Fibroblast of lung (primary cell): ENCODE measurements around the gene SS18. TPM values are rescaled to one million over a fixed set of nuclear protein-coding genes. Genes with fewer than 3 reads are reported as not detected.

ENCODE experiments used
- DNase-seq, 2 donors: peaks; one replicate each; pipeline versions ENCODE4 v3.0.0 to v3.0.0-alpha.2; 2010; ENCODE audit warnings: low read depth in 2 of 2
- H2AFZ ChIP-seq: 2 replicates; pipeline ENCODE4 v1.5.1; 2012; ENCODE audit warnings: low read length, control low read depth, inconsistent platforms
- H3K27ac ChIP-seq: 2 replicates; pipeline ENCODE4 v1.5.1; 2011; ENCODE audit warnings: low read length, control low read depth; ENCODE audit not compliant: insufficient read depth
- H3K27me3 ChIP-seq: 2 replicates; pipeline ENCODE4 v1.5.1; 2011; ENCODE audit warnings: mild to moderate bottlenecking, low read length; ENCODE audit not compliant: control insufficient read depth, insufficient read depth
- H3K36me3 ChIP-seq: 2 replicates; pipeline ENCODE4 v1.5.1; 2011; ENCODE audit warnings: low read length; ENCODE audit not compliant: control insufficient read depth, insufficient read depth
- H3K4me1 ChIP-seq: 2 replicates; pipeline ENCODE4 v1.5.1; 2011; ENCODE audit warnings: low read length; ENCODE audit not compliant: control insufficient read depth, insufficient read depth; ENCODE audit errors: extremely low read depth
- H3K4me2 ChIP-seq: 2 replicates; pipeline ENCODE4 v1.5.1; 2011; ENCODE audit warnings: low read length, control low read depth; ENCODE audit not compliant: insufficient read depth; ENCODE audit errors: extremely low read depth
- H3K4me3 ChIP-seq, 4 experiments: fragments of 200-600 bp in 1 of 4; sonication (generic) in 1 of 4; replicated peaks in 1 of 4; 2 replicates each; pipeline ENCODE4 v1.5.1; 2011 to 2016; ENCODE audit warnings: low read length in 4 of 4, low read depth in 3 of 4, mild to moderate bottlenecking in 3 of 4, control low read depth in 2 of 4, inconsistent platforms in 1 of 4, mixed read lengths in 1 of 4; ENCODE audit not compliant: insufficient read depth in 1 of 4; ENCODE audit errors: control extremely low read depth in 1 of 4
- H3K79me2 ChIP-seq: 2 replicates; pipeline ENCODE4 v1.5.1; 2012; ENCODE audit warnings: mild to moderate bottlenecking, low read length, inconsistent platforms; ENCODE audit not compliant: control insufficient read depth, insufficient read depth
- H3K9ac ChIP-seq: 2 replicates; pipeline ENCODE4 v1.5.1; 2011; ENCODE audit warnings: mild to moderate bottlenecking, low read length, control low read depth; ENCODE audit not compliant: insufficient read depth
- H3K9me3 ChIP-seq: 2 replicates; pipeline ENCODE4 v1.5.1; 2012; ENCODE audit warnings: low read depth, low read length; ENCODE audit not compliant: control insufficient read depth, insufficient read depth
- H4K20me1 ChIP-seq: 2 replicates; pipeline ENCODE4 v1.5.1; 2011; ENCODE audit warnings: low read length; ENCODE audit not compliant: control insufficient read depth, insufficient read depth; ENCODE audit errors: extremely low read depth
- EZH2 ChIP-seq: IDR thresholded peaks from 2 replicates; pipeline ENCODE4 v1.5.1; 2012; ENCODE audit warnings: low read length, control low read depth, mild to moderate bottlenecking; ENCODE audit errors: missing control alignments
- polyA plus RNA-seq, 2 donors: library from polyadenylated mRNA; depleted of rRNA in 1 of 2; stranded (reverse) in 1 of 2; unstranded in 1 of 2; fragments of >200 nt; gene quantifications; 2 replicates each; pipeline ENCODE4 v1.2.1, GENCODE V29; 2011 to 2012; ENCODE audit warnings: missing spikeins in 1 of 2
- total RNA-seq: library from RNA; depleted of rRNA; stranded (reverse); fragments of >200 nt; gene quantifications from 2 replicates; pipeline ENCODE4 v1.2.1, GENCODE V29; 2014
- TF ChIP-seq, protein P1 (sequence below), 2 donors: IDR thresholded peaks in 1 of 2; conservative IDR thresholded peaks in 1 of 2; 1 replicate in 1 of 2; 2 replicates in 1 of 2; pipeline ENCODE4 v1.5.1; 2011 to 2012; ENCODE audit warnings: low read length in 2 of 2, control low read depth in 1 of 2, inconsistent platforms in 1 of 2, low read depth in 1 of 2, mild to moderate bottlenecking in 1 of 2

Gene SS18
- total and polyA plus RNA-seq, 2 donors (not counting 1 experiment from before 2014, with no cell fraction given): 90.8 to 124 TPM

GRCh38 chr18:26021061-26021754 lies 69.2 kb downstream of the SS18 start:
- Histone ChIP-seq H3K27me3 (no peaks in the 10 kb centered on the region), H3K9ac (no peak overlapping the region), H3K4me2 (no peak overlapping the region), H3K36me3 (peaks cover 7% of the 10 kb centered on the region), H4K20me1 (no peaks in the 10 kb centered on the region), H2AFZ (no peak overlapping the region), H3K27ac (no peak overlapping the region), H3K79me2 (no peaks in the 10 kb centered on the region), H3K9me3 (no peaks in the 10 kb centered on the region), H3K4me3 (no peak overlapping the region), H3K4me1 (no peaks in the 10 kb centered on the region)
- no peak for DNase-seq
- TF ChIP-seq EZH2: no peak
- TF ChIP-seq, protein P1, sequence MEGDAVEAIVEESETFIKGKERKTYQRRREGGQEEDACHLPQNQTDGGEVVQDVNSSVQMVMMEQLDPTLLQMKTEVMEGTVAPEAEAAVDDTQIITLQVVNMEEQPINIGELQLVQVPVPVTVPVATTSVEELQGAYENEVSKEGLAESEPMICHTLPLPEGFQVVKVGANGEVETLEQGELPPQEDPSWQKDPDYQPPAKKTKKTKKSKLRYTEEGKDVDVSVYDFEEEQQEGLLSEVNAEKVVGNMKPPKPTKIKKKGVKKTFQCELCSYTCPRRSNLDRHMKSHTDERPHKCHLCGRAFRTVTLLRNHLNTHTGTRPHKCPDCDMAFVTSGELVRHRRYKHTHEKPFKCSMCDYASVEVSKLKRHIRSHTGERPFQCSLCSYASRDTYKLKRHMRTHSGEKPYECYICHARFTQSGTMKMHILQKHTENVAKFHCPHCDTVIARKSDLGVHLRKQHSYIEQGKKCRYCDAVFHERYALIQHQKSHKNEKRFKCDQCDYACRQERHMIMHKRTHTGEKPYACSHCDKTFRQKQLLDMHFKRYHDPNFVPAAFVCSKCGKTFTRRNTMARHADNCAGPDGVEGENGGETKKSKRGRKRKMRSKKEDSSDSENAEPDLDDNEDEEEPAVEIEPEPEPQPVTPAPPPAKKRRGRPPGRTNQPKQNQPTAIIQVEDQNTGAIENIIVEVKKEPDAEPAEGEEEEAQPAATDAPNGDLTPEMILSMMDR (conservative IDR thresholded peaks at IDR 0.05 in 1 of 2, IDR thresholded peaks at IDR 0.05 in 1 of 2; ENCODE audit: low read depth in 1 of 2, low read length in 2 of 2): no peak

DNA sequence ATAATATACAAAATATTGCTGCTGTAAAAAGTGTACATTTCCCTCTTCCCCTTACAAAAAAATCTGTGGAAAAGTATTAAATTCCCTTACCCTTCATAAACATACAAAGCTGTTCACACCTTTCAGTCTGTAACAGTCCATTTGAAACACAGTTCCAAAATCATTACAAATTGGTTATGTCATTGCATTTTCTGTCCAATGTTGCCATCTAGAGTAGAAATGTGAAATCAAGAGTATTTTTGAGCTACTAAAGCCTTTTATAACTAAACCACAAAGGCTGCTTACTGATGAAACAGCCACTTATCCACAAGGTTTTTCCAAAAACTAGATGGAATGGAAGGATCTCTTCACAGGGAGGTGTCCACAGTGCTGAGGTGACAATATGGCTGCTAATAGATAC lies 72.5 kb downstream of the SS18 start:
- no peak overlapping the region for H2AFZ ChIP-seq
- no peak overlapping the region for H3K4me3 ChIP-seq
- no peak overlapping the region for H3K4me2 ChIP-seq
- H3K27me3 ChIP-seq: no peaks in the 10 kb centered on the region
- no peaks in the 10 kb centered on the region for H4K20me1 ChIP-seq
- peaks cover 7% of the 10 kb centered on the region for H3K36me3 ChIP-seq
- TF ChIP-seq EZH2: no peak
- TF ChIP-seq, protein P1 (conservative IDR thresholded peaks at IDR 0.05 in 1 of 2, IDR thresholded peaks at IDR 0.05 in 1 of 2; ENCODE audit: low read depth in 1 of 2, low read length in 2 of 2): no peak
- H3K4me1 ChIP-seq: no peaks in the 10 kb centered on the region
- DNase-seq: peak in 1 of 2 donors; percentile 21
- H3K79me2 ChIP-seq: no peaks in the 10 kb centered on the region
- no peaks in the 10 kb centered on the region for H3K9me3 ChIP-seq
- no peak overlapping the region for H3K27ac ChIP-seq
- no peak overlapping the region for H3K9ac ChIP-seq

DNA sequence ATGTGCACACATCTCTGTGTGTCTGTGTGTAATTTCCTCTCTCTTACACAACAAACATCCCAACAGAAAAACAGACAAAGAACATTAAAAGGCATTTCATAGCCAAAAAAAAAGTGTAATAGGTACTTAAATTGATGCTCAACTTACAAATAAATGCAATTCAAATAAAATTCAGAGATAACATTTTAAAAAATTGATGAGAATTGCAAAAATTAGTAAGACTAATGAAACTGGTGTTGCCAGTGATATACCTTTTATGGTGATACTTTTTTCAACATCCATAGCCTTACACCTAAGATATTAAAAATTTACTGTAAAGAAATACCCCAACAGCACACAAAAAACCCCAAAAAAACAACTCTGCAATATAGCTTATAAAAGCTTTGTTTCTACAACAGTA lies 76.0 kb downstream of the SS18 start:
- H3K27me3 ChIP-seq: no peaks in the 10 kb centered on the region
- H3K9me3 ChIP-seq: no peaks in the 10 kb centered on the region
- no peak overlapping the region for H2AFZ ChIP-seq
- no peak overlapping the region for H3K9ac ChIP-seq
- H3K4me1 ChIP-seq: no peaks in the 10 kb centered on the region
- H3K36me3 ChIP-seq: peaks cover 2% of the 10 kb centered on the region
- no peak for TF ChIP-seq EZH2
- TF ChIP-seq, protein P1 (conservative IDR thresholded peaks at IDR 0.05 in 1 of 2, IDR thresholded peaks at IDR 0.05 in 1 of 2; ENCODE audit: low read depth in 1 of 2, low read length in 2 of 2): no peak
- no peaks in the 10 kb centered on the region for H4K20me1 ChIP-seq
- H3K79me2 ChIP-seq: no peaks in the 10 kb centered on the region
- DNase-seq: no peak
- no peak overlapping the region for H3K4me3 ChIP-seq
- no peak overlapping the region for H3K27ac ChIP-seq
- H3K4me2 ChIP-seq: no peak overlapping the region
